ENCODE results near the gene ERGIC2.

- no peak for TF ChIP-seq CTCF (IDR thresholded peaks at IDR 0.05)
- no peak for TF ChIP-seq POLR2AphosphoS5 (IDR thresholded peaks at IDR 0.05)
These were observed 45.5 kb upstream of the ERGIC2 start for GRCh38 chr12:29426498-29426897.
